Limb (tissue), 2 donors: ENCODE data around the gene GABRD.

Source experiments
- DNase-seq, 2 donors: peaks; one replicate each; pipeline ENCODE4 v3.0.0-alpha.2; 2016; ENCODE audit errors: extremely low spot score in 2 of 2

The GABRD gene

DNA sequence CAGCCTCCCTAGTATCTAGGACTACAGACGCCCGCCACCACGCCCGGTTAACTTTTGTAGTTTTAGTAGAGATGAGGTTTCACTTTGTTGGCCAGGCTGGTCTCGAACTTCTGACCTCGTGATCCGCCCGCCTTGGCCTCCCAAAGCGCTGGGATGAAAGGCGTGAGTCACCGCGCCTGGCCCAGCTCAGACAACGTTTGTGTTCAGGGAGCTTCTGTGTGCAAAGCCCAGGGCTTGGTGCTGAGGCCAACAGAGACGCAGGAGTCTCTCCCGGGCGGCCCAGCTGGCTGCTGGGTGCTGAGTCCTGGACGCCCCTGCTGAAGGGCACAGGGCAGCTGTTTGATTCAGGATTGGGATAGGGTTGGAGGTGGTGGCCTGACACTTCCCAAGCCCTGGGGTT lies 34.1 kb downstream of the GABRD start:
- DNase-seq: no peak

DNA sequence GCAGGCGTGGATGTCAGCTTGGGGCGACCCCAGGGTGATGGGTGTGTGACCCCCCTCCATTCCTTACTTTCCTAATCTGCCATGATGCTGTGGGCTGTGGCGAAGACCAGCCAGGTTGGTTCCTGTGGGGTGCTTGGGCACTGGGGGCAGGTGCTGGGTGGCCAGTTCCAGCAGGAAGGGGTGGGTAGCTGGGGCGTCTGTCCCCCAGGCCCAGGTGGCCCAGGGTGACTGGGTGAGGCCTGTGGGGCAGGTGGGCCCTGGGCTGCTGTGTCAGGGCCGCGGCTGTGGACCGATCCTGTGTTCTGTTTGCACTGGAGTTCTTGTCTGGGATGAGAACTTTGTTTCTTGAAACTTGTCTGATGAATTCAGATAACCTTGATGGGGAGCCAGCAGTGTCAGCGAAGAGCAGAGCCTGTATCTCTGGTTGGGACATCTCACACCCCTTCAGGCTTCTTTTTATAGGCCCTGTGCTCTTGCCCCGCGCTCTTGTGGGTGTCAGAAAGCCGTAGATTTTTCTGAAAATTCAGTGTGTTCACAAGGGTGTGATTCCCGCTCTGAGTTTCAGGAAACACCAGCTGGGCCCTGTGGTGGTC lies 34.7 kb downstream of the GABRD start:
- DNase-seq: no peak

- no peak for DNase-seq
Observed at GRCh38 chr1:2054560-2054959, 35.4 kb downstream of the GABRD start.

GRCh38 chr1:2055911-2056575 lies 36.9 kb downstream of the GABRD start:
- DNase-seq: no peak

DNA sequence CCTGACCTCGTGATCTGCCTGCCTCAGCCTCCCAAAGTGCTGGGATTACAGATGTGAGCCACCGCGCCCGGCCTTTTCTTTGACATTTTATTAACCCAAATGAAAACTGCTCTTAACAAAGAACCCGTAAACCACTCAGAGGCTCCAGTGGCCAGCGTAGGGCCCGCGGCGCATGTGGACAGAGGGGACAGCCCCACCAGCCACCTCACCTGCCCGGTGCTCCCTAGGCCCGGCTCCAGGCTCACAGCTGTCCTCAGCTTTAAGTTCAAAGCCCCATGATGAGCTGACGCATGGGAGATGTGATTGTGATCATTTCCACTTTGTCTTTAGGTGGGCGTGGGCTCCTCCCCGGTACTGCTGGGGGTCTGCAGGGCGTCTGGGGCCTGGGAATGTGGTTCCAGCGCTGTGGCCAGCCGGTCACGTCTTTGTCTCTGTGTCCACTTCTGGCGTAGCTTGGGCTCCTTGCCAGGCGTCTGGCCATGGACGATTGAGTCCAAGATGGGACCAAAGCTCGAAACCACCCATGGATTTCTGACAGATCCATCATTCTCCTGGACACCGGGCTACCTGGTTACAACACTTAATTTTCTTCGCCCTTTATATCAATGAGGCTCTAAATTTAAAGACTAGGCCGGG lies 37.9 kb downstream of the GABRD start:
- DNase-seq: no peak

- DNase-seq: no peak
Observed at GRCh38 chr1:2059290-2059953, 40.3 kb downstream of the GABRD start.

GRCh38 chr1:2060072-2060471 lies 40.9 kb downstream of the GABRD start:
- no peak for DNase-seq

GRCh38 chr1:2060535-2060934 lies 41.4 kb downstream of the GABRD start:
- no peak for DNase-seq

DNA sequence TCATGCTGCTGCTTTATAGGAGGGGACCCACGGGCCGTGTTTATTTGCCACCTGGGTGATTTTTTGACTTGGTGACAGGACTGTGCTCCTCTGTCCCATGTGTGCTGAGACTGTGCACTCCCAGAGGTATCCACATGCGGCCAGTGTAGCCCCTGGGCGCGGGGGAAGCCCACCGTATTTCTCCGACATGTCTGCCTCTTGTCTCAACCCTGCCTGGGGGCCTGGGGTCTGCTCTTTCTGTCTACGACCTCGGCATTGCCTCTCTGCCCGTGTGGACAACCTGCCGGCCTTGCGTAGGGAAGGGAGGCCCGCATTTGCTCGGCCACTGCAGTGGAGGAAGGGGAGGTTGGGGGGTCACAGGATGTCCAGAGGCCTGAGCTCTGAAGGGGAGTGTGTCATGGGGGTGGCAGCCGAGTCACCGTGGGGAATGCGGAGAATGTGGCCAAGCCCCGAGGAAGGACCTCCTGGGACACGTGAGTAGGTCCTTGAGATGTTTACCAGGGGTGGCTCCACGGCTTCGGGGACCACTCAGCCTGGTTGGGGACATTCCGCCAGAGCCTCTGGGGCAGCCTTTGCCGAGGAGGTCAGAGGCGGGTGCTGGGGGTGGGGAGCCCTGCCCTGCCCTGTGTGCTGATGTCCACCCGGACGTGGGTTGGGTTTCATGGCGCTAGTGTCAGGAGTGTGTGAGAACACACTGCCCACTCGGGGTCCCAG lies 42.1 kb downstream of the GABRD start:
- no peak for DNase-seq

- no peak for DNase-seq
Observed at GRCh38 chr1:2065699-2066098, 46.6 kb downstream of the GABRD start.

GRCh38 chr1:2067393-2067792 lies 48.2 kb downstream of the GABRD start:
- no peak for DNase-seq

DNA sequence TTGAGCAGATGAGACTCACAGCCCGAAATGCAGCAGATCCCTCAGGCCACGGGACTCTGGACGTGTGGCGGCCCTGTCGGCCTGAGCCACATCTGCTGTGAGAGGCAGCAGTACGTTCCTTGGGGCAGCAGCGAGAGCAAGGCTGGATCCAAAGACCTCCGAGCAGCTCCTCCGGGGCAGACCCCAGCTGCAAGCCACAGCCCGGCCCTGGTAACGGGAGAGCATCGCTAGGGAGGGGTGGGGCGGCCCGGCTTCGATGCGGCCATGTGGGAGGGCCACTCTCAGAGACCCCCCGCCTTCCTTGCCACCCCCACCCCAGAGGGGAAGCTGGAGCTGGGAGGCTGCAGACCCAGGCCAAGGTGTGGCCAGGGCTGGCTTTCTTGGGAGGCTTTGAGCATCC lies 48.8 kb downstream of the GABRD start:
- DNase-seq: no peak

- DNase-seq: no peak
Observed at GRCh38 chr1:2068951-2069350, 49.8 kb downstream of the GABRD start.

GRCh38 chr1:2070016-2070415 lies 50.9 kb downstream of the GABRD start:
- DNase-seq: no peak

GRCh38 chr1:2070800-2071530 lies 51.8 kb downstream of the GABRD start:
- no peak for DNase-seq

GRCh38 chr1:2072109-2072806 lies 53.1 kb downstream of the GABRD start:
- no peak for DNase-seq

DNA sequence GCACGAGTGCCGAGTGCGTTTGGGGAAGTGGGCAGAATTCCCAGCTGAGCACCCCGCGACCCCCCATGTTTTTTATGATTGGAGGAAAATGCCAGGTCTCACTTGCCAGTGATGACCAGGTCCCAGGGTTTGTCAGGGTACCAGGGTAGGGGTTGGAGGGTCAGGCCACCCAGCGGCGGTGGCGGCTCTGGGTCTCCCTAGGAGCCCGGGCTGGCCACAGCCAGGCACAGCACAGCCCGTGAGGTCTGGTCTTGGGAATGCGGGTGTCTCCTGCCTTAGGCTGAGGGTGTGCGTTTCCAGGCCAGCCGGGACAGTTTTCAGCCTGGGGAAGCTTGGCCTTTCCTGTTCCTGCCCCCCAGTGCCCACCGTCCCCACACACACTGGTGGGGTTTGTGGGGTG lies 53.7 kb downstream of the GABRD start:
- DNase-seq: no peak

DNA sequence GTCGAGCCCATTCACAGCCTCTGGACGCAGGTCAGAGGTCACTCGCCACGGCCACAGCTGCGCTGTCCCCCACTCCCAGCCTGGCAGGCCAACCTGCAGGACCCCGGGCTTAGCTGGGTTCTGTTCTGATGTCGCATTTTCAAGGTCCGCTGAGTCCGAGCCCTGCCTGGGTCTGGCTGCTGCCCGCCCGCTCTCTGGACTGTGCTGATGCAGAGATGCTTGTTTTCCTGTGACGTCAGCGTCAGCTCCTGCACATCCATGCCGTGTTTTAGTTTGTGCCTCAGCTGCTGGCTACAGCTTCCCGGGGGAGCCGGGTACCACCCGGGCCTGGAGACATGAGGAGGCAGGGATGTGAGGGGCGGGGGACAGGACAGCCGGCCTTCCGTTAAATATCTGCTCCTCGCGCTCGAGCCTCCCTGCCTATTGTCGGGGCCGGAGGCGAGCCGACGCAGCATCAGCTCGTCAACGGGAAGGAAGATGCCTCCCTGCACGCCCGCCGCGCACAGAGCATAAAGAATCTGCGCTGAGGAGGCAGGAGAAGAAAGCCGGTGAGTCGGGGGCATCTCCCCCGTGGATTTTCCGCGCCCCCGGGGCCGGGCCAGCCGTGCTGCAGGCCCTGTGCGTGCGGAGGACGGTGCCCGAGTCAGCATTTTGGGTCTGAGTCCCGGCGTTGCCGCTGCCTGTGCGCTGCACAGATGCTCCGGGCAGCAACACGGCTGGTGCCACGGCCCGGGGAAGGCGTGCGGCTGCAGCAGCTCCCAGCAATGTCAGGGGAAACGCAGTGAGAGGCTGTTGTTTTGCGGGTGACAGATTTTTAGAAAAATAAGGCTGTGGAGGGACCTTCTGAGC lies 54.5 kb downstream of the GABRD start:
- peak; percentile 45 to 84 for DNase-seq

DNA sequence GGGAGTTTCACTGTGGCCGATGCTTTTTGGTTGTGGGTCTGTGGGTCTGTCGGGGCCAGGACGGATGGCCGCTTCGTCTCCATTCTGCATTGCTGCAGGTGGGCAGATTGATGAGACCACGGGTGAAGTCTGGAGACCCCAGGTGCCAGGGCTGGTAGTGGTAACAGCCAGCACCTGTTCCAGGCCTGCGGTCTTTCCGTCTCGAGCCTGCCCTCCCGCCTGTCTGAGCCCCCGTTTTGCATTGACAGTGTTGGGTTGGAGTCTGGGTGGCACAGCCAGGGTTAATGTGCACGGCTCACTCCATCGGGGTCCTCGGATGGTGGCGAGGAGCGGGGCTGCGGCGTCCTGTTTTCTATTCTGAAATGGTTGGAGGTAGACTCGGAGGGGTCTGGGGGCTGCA lies 55.3 kb downstream of the GABRD start:
- DNase-seq: no peak
